GM12878 (cell line): ENCODE data around the gene MYO18B. TPM values are rescaled to one million over a fixed set of nuclear protein-coding genes. Genes with fewer than 3 reads are reported as not detected.
A peak's percentile ranks its signal among the peaks of the same experiment; 100 is the strongest.

ENCODE experiments used
- ATAC-seq: fragments of 200-7000 bp; cut with Tn5 transposase; 3 replicates; pipeline ENCODE4 v1.9.1; 2020; ENCODE audit warnings: mild to moderate bottlenecking, moderate library complexity
- BruUV-seq: library from RNA; stranded (reverse); fragments of 400-500 nt; replicated peaks from 2 replicates; lab custom pipeline; 2021; lab: Mats Ljungman, UMichigan
- CTCF ChIA-PET: fragments of 300-600 bp; sonication (Branson Sonifier 250); formaldehyde crosslinking; extraction: SDS; loops from one replicate; lab custom pipeline; 2021; ENCODE audit warnings: inconsistent platforms; lab: Yijun Ruan, JAX
- POLR2A ChIA-PET: fragments of 350-600 bp; formaldehyde crosslinking; extraction: SDS; loops from one replicate; lab custom pipeline; 2021; ENCODE audit warnings: inconsistent platforms; lab: Charles Lee
- RAD21 ChIA-PET: fragments of 300-600 bp; sonication (Branson Sonifier 250); formaldehyde crosslinking; loops from one replicate; lab custom pipeline; 2023; ENCODE audit warnings: antibody characterized with exemption; ENCODE audit not compliant: unreplicated experiment; lab: Charles Lee
- SMC1A ChIA-PET: fragments of 300-600 bp; sonication (Branson Sonifier 250); formaldehyde crosslinking; loops from one replicate; lab custom pipeline; 2023; ENCODE audit not compliant: unreplicated experiment, uncharacterized antibody; lab: Charles Lee
- DNase-seq: peaks from one replicate; pipeline ENCODE4 v3.0.0-alpha.2; 2011; ENCODE audit warnings: low read depth, low spot score
- FAIRE-seq: peaks from 3 replicates; lab custom pipeline; 2011; peaks lifted over from hg19 to GRCh38; lab: Jason Lieb, UNC
- H2AFZ ChIP-seq: 2 replicates; pipeline ENCODE4 v1.6.0; 2011; ENCODE audit warnings: low read depth, low read length, control low read depth; ENCODE audit not compliant: control insufficient read depth
- H3K27ac ChIP-seq: 2 replicates; pipeline ENCODE4 v1.5.1; 2011; ENCODE audit warnings: control low read depth; ENCODE audit not compliant: control insufficient read depth, insufficient read depth
- H3K27me3 ChIP-seq, 2 experiments: replicated peaks in 1 of 2; 2 replicates each; pipeline versions ENCODE4 v1.6.0 to v1.6.1; 2011; ENCODE audit warnings: low read length in 1 of 2; ENCODE audit not compliant: control insufficient read depth in 2 of 2, insufficient read depth in 2 of 2
- H3K36me3 ChIP-seq, 2 experiments: 2 replicates each; pipeline ENCODE4 v1.5.1; 2011; ENCODE audit warnings: low read length in 1 of 2; ENCODE audit not compliant: control insufficient read depth in 2 of 2, insufficient read depth in 2 of 2
- H3K4me1 ChIP-seq: 2 replicates; pipeline ENCODE4 v1.6.1; 2011; ENCODE audit warnings: mild to moderate bottlenecking, low read length, moderate library complexity, mixed read lengths; ENCODE audit not compliant: control insufficient read depth, insufficient read depth
- H3K4me2 ChIP-seq: 2 replicates; pipeline ENCODE4 v1.6.0; 2011; ENCODE audit warnings: control low read depth; ENCODE audit not compliant: control insufficient read depth, insufficient read depth
- H3K4me3 ChIP-seq: fragments of 200-600 bp; sonication (generic); 2 replicates; pipeline ENCODE4 v1.5.1; 2016
- H3K79me2 ChIP-seq: 2 replicates; pipeline ENCODE4 v1.6.0; 2011; ENCODE audit warnings: low read length; ENCODE audit not compliant: control insufficient read depth, insufficient read depth
- H3K9ac ChIP-seq: 2 replicates; pipeline ENCODE4 v1.8.0; 2011; ENCODE audit warnings: low read length, control low read depth, mixed read lengths; ENCODE audit not compliant: control insufficient read depth, insufficient read depth
- H3K9me3 ChIP-seq: replicated peaks from 3 replicates; pipeline ENCODE4 v1.5.1; 2011; ENCODE audit warnings: mild to moderate bottlenecking, low read length; ENCODE audit not compliant: control insufficient read depth, insufficient read depth
- H4K20me1 ChIP-seq: 2 replicates; pipeline ENCODE4 v1.6.0; 2011; ENCODE audit not compliant: control insufficient read depth, insufficient read depth
- CHD1 ChIP-seq: IDR thresholded peaks from 2 replicates; pipeline ENCODE4 v1.6.1; 2012; ENCODE audit warnings: low read depth, low read length, improper control_type of control experiment
- CHD4 ChIP-seq: fragments of 200-600 bp; sonication (generic); IDR thresholded peaks from 2 replicates; pipeline ENCODE4 v1.6.1; 2016; ENCODE audit warnings: mild to moderate bottlenecking
- CREB1 ChIP-seq: IDR thresholded peaks from 2 replicates; pipeline ENCODE4 v1.6.1; 2012; ENCODE audit warnings: low read depth, mild to moderate bottlenecking, inconsistent platforms
- CREM ChIP-seq: IDR thresholded peaks from 2 replicates; pipeline ENCODE4 v1.6.1; 2014; ENCODE audit warnings: antibody characterized with exemption, low read depth
- E2F8 ChIP-seq: fragments of 450-650 bp; IDR thresholded peaks from 2 replicates; pipeline ENCODE4 v1.6.1; 2018; ENCODE audit warnings: mild to moderate bottlenecking, low read depth, moderate library complexity; ENCODE audit not compliant: partially characterized antibody
- HCFC1 ChIP-seq: fragments of 150-350 bp; IDR thresholded peaks from 2 replicates; pipeline ENCODE4 v1.6.1; 2014; ENCODE audit warnings: low read length
- IKZF2 ChIP-seq, 2 experiments: fragments of 450-650 bp; IDR thresholded peaks; 2 replicates each; pipeline ENCODE4 v1.6.1; 2017; ENCODE audit warnings: mild to moderate bottlenecking in 2 of 2, moderate library complexity in 2 of 2
- JUNB ChIP-seq: IDR thresholded peaks from 2 replicates; pipeline ENCODE4 v1.6.1; 2016; ENCODE audit warnings: antibody characterized with exemption, mild to moderate bottlenecking
- MLLT1 ChIP-seq: fragments of 450-650 bp; IDR thresholded peaks from 2 replicates; pipeline ENCODE4 v1.6.1; 2016; ENCODE audit warnings: mild to moderate bottlenecking
- MTA2 ChIP-seq: fragments of 450-650 bp; IDR thresholded peaks from 2 replicates; pipeline ENCODE4 v1.6.1; 2016; ENCODE audit warnings: low read depth, mild to moderate bottlenecking, moderate library complexity
- NR2C2 ChIP-seq: IDR thresholded peaks from 2 replicates; pipeline ENCODE4 v1.6.1; 2011; ENCODE audit warnings: borderline replicate concordance, low read depth; ENCODE audit not compliant: control insufficient read depth, insufficient read length
- PML ChIP-seq: IDR thresholded peaks from 2 replicates; pipeline ENCODE4 v1.6.1; 2012; ENCODE audit warnings: low read length, inconsistent platforms
- POLR2A ChIP-seq: IDR thresholded peaks from 2 replicates; pipeline ENCODE4 v1.6.1; 2011; ENCODE audit warnings: low read depth, mild to moderate bottlenecking, low read length
- POLR2AphosphoS5 ChIP-seq: IDR thresholded peaks from 2 replicates; pipeline ENCODE4 v1.6.1; 2011; ENCODE audit warnings: mild to moderate bottlenecking, low read length, inconsistent platforms
- RELB ChIP-seq: fragments of 450-650 bp; IDR thresholded peaks from 2 replicates; pipeline ENCODE4 v1.6.1; 2017; ENCODE audit warnings: low read depth, mild to moderate bottlenecking, moderate library complexity
- SUZ12 ChIP-seq: fragments of 200-600 bp; sonication (generic); IDR thresholded peaks from one replicate; pipeline ENCODE4 v1.6.1; 2018; ENCODE audit warnings: antibody characterized with exemption, mild to moderate bottlenecking; ENCODE audit not compliant: unreplicated experiment
- TARDBP ChIP-seq: IDR thresholded peaks from 2 replicates; pipeline ENCODE4 v1.6.1; 2016; ENCODE audit warnings: borderline replicate concordance
- TCF7 ChIP-seq: IDR thresholded peaks from 2 replicates; pipeline ENCODE4 v1.6.1; 2014; ENCODE audit warnings: antibody characterized with exemption, borderline replicate concordance
- WRNIP1 ChIP-seq: IDR thresholded peaks from 2 replicates; pipeline ENCODE4 v1.6.1; 2011; ENCODE audit warnings: low read depth, low read length, improper control_type of control experiment, borderline replicate concordance
- ZNF24 ChIP-seq: fragments of 450-650 bp; IDR thresholded peaks from 2 replicates; pipeline ENCODE4 v1.6.1; 2017; ENCODE audit warnings: antibody characterized with exemption, mild to moderate bottlenecking
- WGBS: methylation state at CpG from one replicate; pipeline ENCODE4 v1.1.6; 2016; ENCODE audit warnings: low lambda C conversion rate; ENCODE audit not compliant: insufficient replicate concordance, insufficient coverage; ENCODE audit errors: missing lambda C conversion rate; 5-methylcytosine and 5-hydroxymethylcytosine counted together
- in situ Hi-C: fragments of 300-500 bp; cut with MboI; formaldehyde crosslinking; loops from 9 replicates; pipeline ENCODE4 v1.14.3; 2018; ENCODE audit warnings: mixed read lengths
- intact Hi-C: fragments of 100-400 bp; cut with micrococcal nuclease; formaldehyde crosslinking; loops from one replicate; pipeline ENCODE4 v1.14.2; 2022; ENCODE audit not compliant: unreplicated experiment
- polyA plus RNA-seq, 11 experiments: library from polyadenylated mRNA; depleted of rRNA in 4 of 11; unstranded in 6 of 11; stranded (reverse) in 5 of 11; fragments of >200 nt; fragmentation: Nextera tagmentation in 4 of 11; fragmentation: Illumina TruSeq in 1 of 11; extraction: Ambion mirVana in 4 of 11; extraction: Trizol in 1 of 11; gene quantifications; 1 replicate in 1 of 11; 2 replicates in 10 of 11; pipeline versions ENCODE4 v1.2.1 to v1.2.3, GENCODE V29; 2011 to 2016; ENCODE audit warnings: inconsistent platforms in 2 of 11, missing spikeins in 2 of 11, low read depth in 1 of 11
- total RNA-seq, 4 experiments: library from RNA; depleted of rRNA in 3 of 4; stranded (reverse); fragments of >200 nt in 3 of 4; fragmentation: Illumina TruSeq in 1 of 4; extraction: Trizol in 1 of 4; gene quantifications; 2 replicates each; pipeline versions ENCODE4 v1.2.1 to v1.2.3, GENCODE V29; 2013 to 2021

Gene MYO18B
- total and polyA plus RNA-seq, 10 of the 15 experiments (the other 5 are each of a cell fraction or from before 2014, with no cell fraction given) = 0.05 to 2.1 (median 0.51) TPM; not detected in 1

GRCh38 chr22:25834490-25834889, 92.5 kb downstream of the MYO18B start:
- Histone ChIP-seq H3K9ac (no peak overlapping the region), H3K4me2 (peak overlapping the region; percentile 64), H3K36me3 (no peaks in the 10 kb centered on the region), H3K27me3 (no peaks in the 10 kb centered on the region), H2AFZ (no peak overlapping the region), H3K4me3 (no peak overlapping the region), H3K79me2 (no peaks in the 10 kb centered on the region), H3K4me1 (peaks cover 20% of the 10 kb centered on the region), H4K20me1 (no peaks in the 10 kb centered on the region), H3K9me3 (no peaks in the 10 kb centered on the region; the same call in 2 of the 3 replicates), H3K27ac (0 out of 2 replicates have a peak overlapping the region, but pooled peaks have one; percentile 40)
- ChIA-PET POLR2A (interaction anchor here (0.5 to 2.7 kb wide), 2 partner anchors 12 to 126 kb away, joined by 4 to 6 read pairs; no protein-coding TSS in a partner anchor), CTCF (interaction anchor here (0.8 to 1.2 kb wide), 3 partner anchors 17 to 338 kb away, joined by 3 read pairs; no protein-coding TSS in a partner anchor), SMC1A (interaction anchor here (0.6 to 0.9 kb wide), 2 partner anchors 20 to 210 kb away, joined by 3 read pairs; no protein-coding TSS in a partner anchor), RAD21 (interaction anchor here (1.1 kb wide), 2 partner anchors 11 to 20 kb away, joined by 3 read pairs; no protein-coding TSS in a partner anchor)
- no peak for FAIRE-seq
- no peak for DNase-seq
- WGBS = 0% methylated on average over 4 of the region's 4 CpGs
- BruUV-seq = no TSS peak
- intact Hi-C loops (no loop called here), in situ Hi-C loops (no loop called here)
- ATAC-seq = peak; percentile 76
- no peak for TF ChIP-seq ZNF24
- TF ChIP-seq NR2C2 = no peak
- no peak for TF ChIP-seq POLR2AphosphoS5
- TF ChIP-seq RELB = peak; percentile 30; the same call in 1 of the 2 replicates
- TF ChIP-seq TARDBP = no peak
- 0 out of 2 replicates have a peak, but pooled peaks have one; percentile 9 for TF ChIP-seq MTA2
- TF ChIP-seq CREB1 = no peak
- no peak for TF ChIP-seq E2F8
- no peak for TF ChIP-seq WRNIP1
- TF ChIP-seq CREM = no peak
- no peak for TF ChIP-seq CHD4
- TF ChIP-seq IKZF2 (IDR thresholded peaks at IDR 0.05) = peak in 1 of 2 experiments; percentile 50; a peak in 1 of 4 replicates
- no peak for TF ChIP-seq POLR2A
- TF ChIP-seq JUNB = no peak
- TF ChIP-seq HCFC1 = no peak
- no peak for TF ChIP-seq TCF7
- TF ChIP-seq CHD1 = no peak
- TF ChIP-seq SUZ12 = no peak
- TF ChIP-seq PML = no peak
- TF ChIP-seq MLLT1 = no peak
